ENCODE data around the gene ME3.

The ME3 gene

DNA sequence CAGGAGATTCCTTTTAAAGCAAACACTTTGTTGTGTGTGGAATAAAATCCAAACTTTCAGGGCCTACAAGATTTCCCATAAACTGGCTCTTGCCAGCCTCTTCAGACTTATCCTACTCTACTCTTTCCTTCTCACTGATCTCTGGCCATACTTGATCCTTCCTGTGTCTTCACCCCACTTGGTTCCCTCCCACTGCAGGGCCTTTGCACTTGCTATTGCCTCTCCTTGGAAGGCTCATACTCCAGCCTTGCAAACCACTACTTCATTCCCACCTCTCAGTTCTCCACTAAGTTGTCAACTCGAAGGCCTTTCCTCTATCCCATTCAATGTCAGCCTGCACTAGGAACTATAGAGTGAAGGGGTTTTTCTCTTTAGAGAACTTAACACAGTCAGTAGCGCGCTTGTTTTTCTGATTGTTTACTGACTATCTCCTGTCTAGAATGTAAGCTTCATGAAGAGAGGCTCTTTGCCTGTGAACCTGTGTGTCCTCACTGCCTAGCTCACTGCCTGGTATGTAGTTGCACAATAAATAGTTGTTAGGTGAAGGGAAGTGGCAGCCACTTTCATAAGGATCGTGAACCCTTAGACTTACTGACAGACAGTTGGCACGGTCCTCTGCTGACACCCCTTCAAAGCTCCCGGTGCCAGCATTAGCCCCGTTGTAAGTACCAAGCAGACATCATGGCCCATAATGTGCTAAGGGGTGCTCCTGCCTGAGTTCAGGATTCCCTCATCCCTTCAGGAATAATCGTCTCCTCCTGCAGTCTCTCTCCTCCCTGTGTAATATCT lies 833 bp upstream of the ME3 start:
- Histone ChIP-seq H3K27me3 (ENCODE audit: insufficient read depth, poor library complexity, severe bottlenecking) (peaks cover 30% of the 10 kb centered on the region), H3K27ac (replicated peaks) (no peak overlapping the region), H3K4me3 (replicated peaks; ENCODE audit: insufficient read depth, low read length) (no peak overlapping the region)
- DNase-seq (ENCODE audit: low read depth in 1 of 2, low spot score in 1 of 2) = no peak
- TF ChIP-seq SPI1 (IDR thresholded peaks at IDR 0.05; ENCODE audit: borderline replicate concordance, low read depth) (no peak), GABPA (IDR thresholded peaks at IDR 0.05; ENCODE audit: low read depth) (no peak), POLR2AphosphoS5 (IDR thresholded peaks at IDR 0.05; ENCODE audit: low read depth) (no peak)
- TF ChIP-seq, protein P1, sequence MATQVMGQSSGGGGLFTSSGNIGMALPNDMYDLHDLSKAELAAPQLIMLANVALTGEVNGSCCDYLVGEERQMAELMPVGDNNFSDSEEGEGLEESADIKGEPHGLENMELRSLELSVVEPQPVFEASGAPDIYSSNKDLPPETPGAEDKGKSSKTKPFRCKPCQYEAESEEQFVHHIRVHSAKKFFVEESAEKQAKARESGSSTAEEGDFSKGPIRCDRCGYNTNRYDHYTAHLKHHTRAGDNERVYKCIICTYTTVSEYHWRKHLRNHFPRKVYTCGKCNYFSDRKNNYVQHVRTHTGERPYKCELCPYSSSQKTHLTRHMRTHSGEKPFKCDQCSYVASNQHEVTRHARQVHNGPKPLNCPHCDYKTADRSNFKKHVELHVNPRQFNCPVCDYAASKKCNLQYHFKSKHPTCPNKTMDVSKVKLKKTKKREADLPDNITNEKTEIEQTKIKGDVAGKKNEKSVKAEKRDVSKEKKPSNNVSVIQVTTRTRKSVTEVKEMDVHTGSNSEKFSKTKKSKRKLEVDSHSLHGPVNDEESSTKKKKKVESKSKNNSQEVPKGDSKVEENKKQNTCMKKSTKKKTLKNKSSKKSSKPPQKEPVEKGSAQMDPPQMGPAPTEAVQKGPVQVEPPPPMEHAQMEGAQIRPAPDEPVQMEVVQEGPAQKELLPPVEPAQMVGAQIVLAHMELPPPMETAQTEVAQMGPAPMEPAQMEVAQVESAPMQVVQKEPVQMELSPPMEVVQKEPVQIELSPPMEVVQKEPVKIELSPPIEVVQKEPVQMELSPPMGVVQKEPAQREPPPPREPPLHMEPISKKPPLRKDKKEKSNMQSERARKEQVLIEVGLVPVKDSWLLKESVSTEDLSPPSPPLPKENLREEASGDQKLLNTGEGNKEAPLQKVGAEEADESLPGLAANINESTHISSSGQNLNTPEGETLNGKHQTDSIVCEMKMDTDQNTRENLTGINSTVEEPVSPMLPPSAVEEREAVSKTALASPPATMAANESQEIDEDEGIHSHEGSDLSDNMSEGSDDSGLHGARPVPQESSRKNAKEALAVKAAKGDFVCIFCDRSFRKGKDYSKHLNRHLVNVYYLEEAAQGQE (IDR thresholded peaks at IDR 0.05; ENCODE audit: insufficient replicate concordance, low read depth) = no peak
- TF ChIP-seq, protein P2, sequence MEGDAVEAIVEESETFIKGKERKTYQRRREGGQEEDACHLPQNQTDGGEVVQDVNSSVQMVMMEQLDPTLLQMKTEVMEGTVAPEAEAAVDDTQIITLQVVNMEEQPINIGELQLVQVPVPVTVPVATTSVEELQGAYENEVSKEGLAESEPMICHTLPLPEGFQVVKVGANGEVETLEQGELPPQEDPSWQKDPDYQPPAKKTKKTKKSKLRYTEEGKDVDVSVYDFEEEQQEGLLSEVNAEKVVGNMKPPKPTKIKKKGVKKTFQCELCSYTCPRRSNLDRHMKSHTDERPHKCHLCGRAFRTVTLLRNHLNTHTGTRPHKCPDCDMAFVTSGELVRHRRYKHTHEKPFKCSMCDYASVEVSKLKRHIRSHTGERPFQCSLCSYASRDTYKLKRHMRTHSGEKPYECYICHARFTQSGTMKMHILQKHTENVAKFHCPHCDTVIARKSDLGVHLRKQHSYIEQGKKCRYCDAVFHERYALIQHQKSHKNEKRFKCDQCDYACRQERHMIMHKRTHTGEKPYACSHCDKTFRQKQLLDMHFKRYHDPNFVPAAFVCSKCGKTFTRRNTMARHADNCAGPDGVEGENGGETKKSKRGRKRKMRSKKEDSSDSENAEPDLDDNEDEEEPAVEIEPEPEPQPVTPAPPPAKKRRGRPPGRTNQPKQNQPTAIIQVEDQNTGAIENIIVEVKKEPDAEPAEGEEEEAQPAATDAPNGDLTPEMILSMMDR (IDR thresholded peaks at IDR 0.05; ENCODE audit: insufficient read depth, low read length) = no peak

DNA sequence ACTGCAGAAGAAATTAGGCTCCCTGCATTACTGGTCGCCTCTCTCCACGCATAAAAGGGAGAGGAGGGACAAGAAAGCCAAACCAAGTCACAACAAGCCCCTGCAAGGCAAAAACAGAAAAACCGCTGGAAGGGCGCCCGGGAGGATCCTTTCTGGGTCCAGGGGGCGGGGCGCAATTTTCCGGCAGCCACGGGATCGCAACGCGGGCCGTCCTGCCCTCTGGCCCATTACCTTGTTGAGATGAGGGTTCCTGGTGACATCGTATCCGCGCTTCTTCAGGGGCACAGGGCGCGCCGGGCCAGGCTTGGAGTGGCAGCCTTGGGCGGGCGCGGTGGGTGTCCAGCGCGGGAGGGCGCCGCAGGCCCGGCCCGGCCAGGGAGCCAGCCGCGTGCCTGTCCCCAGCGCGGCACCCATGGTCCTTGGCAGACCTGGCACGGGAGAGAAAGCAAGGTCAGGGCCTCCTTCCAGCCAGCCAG lies 847 bp downstream of the ME3 start:
- peak overlapping the region; percentile 70 for H3K4me3 ChIP-seq (replicated peaks; ENCODE audit: insufficient read depth, low read length)
- no peak for DNase-seq (ENCODE audit: low read depth in 1 of 2, low spot score in 1 of 2)
- TF ChIP-seq POLR2AphosphoS5 (IDR thresholded peaks at IDR 0.05; ENCODE audit: low read depth) = no peak
- no peak overlapping the region for H3K27ac ChIP-seq (replicated peaks)
- peaks cover 27% of the 10 kb centered on the region for H3K27me3 ChIP-seq (ENCODE audit: insufficient read depth, poor library complexity, severe bottlenecking)

DNA sequence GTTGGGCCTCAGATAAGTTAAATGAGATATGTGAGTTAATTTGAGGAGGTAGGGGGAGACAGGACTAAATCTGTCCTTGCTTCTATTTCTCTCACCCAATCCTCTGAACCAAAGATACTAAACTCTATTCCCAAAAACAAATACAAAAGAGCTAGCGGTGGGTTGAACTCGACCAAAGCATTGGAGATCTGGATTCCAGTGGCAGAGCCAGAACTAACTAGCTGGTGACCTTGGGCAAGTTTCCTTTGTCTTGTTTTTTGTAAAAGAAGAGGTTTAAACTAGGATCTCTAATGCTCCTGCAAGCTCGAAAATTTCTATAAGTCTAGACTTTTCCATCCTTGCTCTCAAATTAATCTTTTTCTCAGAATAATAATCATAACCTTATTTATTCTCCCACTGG lies 1.5 kb downstream of the ME3 start:
- no peak for TF ChIP-seq POLR2AphosphoS5 (IDR thresholded peaks at IDR 0.05; ENCODE audit: low read depth)
- no peak for TF ChIP-seq GABPA (IDR thresholded peaks at IDR 0.05; ENCODE audit: low read depth)
- TF ChIP-seq, protein P2 (IDR thresholded peaks at IDR 0.05; ENCODE audit: insufficient read depth, low read length) = no peak
- TF ChIP-seq, protein P1 (IDR thresholded peaks at IDR 0.05; ENCODE audit: insufficient replicate concordance, low read depth) = no peak
- no peak for TF ChIP-seq SPI1 (IDR thresholded peaks at IDR 0.05; ENCODE audit: borderline replicate concordance, low read depth)
- Histone ChIP-seq H3K27me3 (ENCODE audit: insufficient read depth, poor library complexity, severe bottlenecking) (peaks cover 32% of the 10 kb centered on the region), H3K27ac (replicated peaks) (no peak overlapping the region), H3K4me3 (replicated peaks; ENCODE audit: insufficient read depth, low read length) (no peak overlapping the region)
- DNase-seq (ENCODE audit: low read depth in 1 of 2, low spot score in 1 of 2) = no peak

DNA sequence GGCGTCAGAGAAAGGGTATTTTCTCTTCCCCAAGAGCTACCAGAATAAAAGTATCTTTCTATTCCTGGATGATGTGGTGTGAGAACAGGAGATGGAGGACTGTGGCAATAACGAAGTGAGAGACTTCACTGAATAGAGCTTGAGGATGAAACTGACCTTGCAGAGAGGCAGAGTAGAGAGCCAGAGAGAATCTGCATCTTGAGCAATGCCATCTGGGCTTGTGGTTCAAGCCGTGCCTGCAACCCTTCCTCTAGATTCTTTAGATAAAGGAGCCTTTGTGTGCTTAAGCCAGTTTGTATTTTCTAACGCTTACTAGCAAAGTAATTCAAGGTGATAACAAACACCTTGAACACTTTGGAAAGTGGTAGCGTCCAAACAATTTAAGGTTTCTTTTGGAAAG lies 2.2 kb downstream of the ME3 start:
- no peak for TF ChIP-seq POLR2AphosphoS5 (IDR thresholded peaks at IDR 0.05; ENCODE audit: low read depth)
- TF ChIP-seq, protein P1 (IDR thresholded peaks at IDR 0.05; ENCODE audit: insufficient replicate concordance, low read depth) = no peak
- no peak for TF ChIP-seq SPI1 (IDR thresholded peaks at IDR 0.05; ENCODE audit: borderline replicate concordance, low read depth)
- TF ChIP-seq, protein P2 (IDR thresholded peaks at IDR 0.05; ENCODE audit: insufficient read depth, low read length) = no peak
- no peak overlapping the region for H3K27ac ChIP-seq (replicated peaks)
- DNase-seq (ENCODE audit: low read depth in 1 of 2, low spot score in 1 of 2) = peak in 1 of 2 experiments; percentile 36
- peaks cover 32% of the 10 kb centered on the region for H3K27me3 ChIP-seq (ENCODE audit: insufficient read depth, poor library complexity, severe bottlenecking)
- no peak overlapping the region for H3K4me3 ChIP-seq (replicated peaks; ENCODE audit: insufficient read depth, low read length)

All from HL-60 (cell line).